ENCODE data around the gene SLC22A3.
"Not testable (repeated sequence)": the region's sequence is repeated elsewhere in the genome, so short reads cannot be mapped to it uniquely, and the experiment has no call there.

Gene SLC22A3

GRCh38 chr6:160337991-160338390 lies 10.2 kb upstream of the SLC22A3 start:
- no peak for DNase-seq

DNA sequence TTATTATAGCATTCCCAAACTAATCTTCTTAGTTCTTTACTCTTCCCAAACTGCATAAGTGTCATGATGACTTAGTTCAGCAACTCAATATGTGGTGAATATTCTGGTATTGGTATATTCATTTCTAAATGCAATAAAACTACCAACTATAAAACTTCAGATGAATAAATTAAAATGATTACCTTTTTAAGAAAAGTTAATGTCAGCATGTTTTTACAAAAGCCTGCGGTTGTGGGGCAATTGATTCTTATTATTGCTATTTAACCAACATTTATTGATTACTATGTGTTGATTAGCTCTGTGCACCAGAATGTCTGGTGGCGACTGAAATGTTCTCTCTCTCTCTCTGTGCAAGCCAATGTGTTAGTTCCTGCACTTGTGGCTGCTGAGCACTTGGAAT lies 5.0 kb upstream of the SLC22A3 start:
- no peak for DNase-seq

DNA sequence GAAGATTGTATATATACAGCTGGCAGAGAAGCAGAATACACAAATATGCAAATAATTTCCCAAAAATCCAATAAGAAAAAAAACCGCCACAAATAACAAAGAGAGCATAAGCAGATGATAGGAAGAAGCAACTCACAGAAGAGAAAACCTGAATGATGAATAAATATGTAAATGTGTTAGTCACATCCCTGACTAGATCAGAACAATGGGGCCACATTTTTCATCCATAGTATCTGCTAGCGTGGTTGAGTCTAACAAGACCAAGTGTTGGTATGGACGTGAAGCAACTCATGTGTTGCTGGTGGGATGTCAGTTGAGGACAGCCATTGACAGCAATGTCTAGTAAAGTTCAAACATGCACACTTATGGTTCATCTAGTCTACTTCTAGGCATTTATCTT lies 3.9 kb upstream of the SLC22A3 start:
- DNase-seq, result no peak

DNA sequence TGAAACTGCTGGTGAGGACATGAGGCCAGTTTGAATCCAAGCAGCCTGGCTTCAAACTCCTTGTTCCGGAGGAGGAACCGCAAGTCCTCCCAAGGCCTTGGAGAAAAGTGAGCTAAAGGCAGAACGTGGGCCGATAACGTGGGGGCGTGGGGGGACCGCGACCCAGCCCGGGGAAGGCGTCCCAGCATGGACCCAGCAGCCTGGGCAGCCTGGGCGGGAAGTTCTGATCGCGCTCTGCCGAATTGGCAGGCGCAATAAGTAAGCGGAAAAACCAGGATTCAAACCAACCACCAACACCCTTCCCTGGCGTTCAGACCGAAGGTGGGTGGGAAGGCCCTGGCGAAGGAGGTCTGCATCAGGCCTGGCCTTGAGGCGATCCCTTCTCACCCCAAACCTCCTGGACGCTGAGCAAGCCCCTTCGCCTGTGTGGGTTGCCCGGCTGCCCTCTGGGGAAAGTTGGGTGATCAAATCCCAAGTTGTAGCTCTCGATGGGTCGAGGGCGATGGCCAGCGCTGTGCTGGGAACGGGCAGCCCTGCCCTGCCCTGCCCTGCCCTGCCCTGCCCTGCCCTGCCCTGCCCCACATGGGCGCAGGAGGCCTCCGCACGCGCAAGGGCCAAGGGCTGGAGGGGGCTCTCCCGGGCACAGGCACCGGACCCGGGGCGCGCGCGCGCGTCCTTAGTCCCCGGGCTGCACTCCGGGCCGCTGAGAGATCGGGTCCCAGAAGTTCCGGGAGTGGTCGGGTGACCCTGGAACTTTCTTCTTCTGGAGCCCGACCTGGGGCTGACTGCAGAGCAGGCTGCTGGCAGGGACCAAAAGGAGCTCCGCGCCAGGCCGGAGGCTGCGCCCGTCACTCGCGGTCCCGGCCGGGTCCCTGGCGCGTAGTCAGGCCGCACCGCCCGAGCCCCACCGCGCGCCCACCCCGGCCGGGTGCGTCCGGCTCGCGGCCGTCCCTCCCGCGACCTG lies 637 bp upstream of the SLC22A3 start:
- DNase-seq, result no peak

GRCh38 chr6:160349020-160349441 lies 853 bp downstream of the SLC22A3 start:
- no peak for DNase-seq

DNA sequence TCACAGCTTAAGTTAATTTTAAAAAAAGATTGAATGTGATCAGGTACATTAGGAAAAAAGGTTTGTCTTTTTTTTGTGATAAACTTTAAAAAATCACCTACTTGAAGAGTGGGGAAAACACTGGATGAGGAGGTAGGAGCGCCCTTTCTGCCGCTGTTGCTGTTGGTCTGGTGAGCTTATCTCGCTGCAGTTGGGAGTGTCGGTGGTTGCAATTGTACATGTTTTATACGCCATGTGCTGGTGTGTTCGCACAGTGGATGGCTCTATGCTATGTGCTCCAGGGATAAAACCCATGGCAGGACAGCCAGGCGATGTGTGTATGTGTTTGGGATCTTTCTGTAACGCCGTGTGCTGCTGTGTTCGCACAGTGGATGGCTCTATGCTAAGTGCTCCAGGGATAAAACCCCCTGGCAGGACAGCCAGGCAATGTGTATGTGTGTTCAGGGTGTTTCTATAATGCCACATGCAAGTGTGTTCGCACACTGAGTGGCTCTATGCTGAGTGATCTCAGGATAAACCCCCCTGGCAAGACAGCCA lies 1.7 kb downstream of the SLC22A3 start:
- DNase-seq, result no peak

GRCh38 chr6:160353950-160354496 lies 5.8 kb downstream of the SLC22A3 start:
- no peak for DNase-seq

DNA sequence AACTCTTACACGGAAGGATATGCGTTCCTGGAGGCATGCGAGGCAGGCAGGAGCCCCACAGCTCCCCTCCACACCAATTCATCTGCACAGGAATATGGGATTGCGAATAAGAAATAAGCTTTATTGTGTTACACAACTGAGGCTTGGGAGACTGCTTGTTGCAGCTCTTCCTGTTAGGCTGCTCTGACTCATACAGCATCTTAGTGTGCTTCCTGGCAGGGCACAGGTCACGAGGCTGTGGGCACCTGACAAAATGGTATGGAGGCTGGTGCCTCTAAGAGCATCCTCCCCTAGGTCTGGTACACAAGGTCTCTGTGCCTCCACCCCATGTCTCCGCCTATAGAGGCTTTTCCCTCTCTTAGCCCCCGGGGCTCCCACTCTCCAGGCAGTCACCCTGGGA lies 6.8 kb downstream of the SLC22A3 start:
- DNase-seq, result no peak

DNA sequence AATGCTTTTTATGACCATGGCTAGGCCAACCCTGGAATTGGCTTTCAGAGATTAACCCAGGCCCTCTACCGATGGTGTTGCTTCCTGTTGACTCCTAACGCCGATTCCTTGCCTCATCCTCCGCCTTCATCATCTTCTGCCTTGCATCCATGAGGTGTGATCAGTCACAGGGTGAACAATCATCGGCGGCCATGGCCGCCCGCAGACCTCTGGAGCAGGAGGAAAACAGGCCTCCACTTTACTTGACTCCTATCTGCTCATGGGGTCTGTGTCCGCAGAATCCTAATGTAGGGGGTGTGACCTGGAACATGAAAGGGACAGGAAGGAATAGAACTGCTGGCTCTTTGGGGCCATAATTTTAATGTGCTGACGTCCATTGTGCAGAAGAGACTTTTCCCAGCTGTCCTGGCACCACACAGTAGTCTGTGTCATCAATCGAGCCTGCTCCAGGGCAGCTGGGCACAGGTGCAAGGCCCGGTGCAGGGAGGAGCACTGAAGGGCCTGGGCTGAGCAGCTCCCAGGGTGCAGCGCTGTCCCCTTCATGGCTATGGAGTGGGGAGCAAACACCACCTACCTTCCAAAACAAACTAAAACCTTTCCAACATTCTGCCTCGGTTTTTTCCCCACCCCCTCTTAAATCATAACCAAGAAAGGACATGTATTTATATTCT lies 8.0 kb downstream of the SLC22A3 start:
- DNase-seq, result no peak

DNA sequence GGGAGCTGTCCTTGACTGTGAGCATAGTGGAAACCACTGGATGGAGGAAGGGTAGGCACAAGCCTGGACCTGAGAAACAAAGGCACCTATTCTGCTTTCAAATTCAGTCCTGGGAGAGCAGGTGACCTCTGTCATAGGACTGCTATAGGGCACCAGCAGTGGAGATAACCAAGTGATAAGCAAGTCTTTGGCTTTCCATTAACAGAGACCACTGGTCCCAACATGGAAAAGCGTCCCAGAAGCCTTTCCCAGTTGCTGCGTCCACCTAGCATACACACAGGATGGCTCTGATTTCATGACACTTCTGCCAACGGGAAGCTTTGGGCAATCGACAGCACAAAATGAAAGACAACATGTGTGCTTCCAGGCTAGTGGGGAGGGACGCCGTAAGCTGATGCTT lies 8.9 kb downstream of the SLC22A3 start:
- no peak for DNase-seq

DNA sequence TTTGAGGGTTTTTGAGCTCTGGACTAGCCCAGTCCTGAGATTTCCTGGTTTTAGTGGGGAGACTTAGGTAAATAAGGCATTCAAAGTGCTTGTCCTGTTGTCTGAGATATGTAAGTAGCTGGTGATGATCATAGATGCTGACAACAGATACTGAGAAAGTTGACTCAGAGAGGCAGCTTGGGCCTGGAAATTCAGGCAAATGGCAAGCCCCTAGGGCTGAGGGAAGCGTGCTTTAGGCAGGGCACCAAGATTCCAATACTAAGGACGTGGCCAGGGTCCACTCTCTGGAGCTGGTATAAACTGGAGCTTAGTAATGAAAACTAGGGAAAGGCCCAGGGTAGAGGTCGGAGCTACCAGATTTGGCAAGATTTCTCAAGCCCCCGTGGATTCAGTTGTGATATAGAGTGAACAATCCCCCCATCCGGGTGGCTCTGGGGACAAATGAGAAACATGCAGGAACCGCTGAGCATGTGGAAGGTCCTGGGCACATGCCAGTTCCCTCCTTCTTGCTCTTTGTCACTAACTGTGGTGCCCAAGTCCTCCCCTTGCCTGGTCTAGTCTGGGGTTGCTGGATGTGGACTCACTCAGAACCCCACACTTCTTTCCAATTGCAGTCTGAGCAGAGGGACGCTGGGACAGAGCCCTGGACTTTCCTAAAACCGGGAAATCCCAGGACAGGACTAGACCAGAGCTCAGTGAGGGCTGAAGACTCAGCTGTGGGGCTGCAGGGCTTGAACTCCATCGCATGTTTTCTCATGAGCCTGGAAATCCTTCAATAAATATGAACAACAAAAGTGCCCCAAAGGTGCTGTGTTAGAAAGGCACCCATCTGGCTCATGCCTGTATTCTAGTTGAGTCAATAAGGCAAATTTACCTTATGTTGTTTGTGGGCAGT lies 10.3 kb downstream of the SLC22A3 start:
- DNase-seq, result no peak

GRCh38 chr6:160360955-160361354 lies 12.8 kb downstream of the SLC22A3 start:
- DNase-seq, result no peak

DNA sequence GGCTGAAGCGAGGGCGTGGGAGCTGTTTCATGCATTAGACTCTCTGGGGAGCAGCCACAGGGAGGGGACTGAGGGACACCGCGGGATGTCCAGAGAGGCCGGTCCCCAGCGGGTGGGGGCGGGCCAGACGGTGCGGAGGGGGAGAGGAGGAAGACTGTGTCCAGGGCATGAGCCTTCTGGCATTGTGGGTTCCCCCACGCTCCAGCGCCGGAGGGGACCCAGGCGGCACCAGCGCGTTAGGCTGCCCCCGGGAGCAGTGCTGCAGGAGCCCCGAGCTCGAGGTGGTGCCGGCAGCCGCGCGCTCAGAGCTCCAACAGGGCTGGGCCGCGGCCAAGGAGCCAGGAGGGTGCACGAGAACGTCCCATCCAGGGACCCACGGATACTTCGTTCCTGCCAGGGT lies 14.4 kb downstream of the SLC22A3 start:
- DNase-seq, result no peak

DNA sequence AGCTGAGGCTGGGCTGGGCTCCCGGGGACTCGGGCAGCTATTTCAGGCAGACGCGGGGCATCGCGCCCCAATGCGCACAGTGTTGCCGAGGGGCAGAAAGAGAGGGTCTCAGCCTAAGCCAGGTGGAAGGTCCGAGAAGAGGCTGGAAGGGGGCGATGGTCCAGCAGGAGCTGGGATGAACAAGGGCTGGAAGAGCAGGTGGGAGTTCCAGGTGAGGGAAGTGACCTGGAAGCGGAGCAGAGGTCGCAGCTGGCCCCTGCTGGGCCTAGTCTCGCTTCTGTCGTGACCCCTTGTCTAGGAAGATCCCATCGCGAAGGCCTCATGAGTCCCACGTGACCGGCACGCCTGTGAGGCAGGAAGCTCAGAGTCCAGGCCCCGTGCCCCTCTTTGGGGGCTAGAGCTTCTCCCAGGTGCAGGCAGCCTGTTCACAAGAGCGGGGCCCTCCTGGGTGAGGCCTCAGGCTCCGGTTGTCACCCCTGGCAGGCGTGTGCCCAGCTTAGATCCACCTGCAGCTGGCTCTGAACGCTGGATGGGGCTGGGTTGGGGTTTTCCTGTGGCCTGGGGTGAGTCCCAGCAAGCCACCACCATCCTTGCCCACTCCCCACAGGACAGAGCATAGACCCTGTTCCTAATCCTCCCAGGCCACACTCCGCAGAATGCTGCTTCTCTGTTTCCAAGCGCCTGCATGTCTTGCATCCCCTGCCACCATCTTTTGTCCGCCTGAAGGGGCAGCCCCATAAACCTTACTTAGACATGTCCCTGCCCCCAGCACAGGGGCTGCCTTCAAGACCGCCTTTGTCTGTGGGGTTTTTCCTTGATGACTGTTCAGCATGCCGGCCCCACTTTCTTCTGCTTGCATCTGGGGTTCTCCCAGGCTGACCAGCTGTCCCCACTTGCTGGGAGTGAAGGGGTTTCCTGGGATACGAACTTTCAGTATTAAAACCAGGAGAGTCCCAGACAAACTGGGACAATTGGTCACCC lies 15.1 kb downstream of the SLC22A3 start:
- DNase-seq, result no peak

- no peak for DNase-seq
These were observed 16.9 kb downstream of the SLC22A3 start for GRCh38 chr6:160365117-160365516.

GRCh38 chr6:160367798-160368547 lies 19.8 kb downstream of the SLC22A3 start:
- no peak for DNase-seq

DNA sequence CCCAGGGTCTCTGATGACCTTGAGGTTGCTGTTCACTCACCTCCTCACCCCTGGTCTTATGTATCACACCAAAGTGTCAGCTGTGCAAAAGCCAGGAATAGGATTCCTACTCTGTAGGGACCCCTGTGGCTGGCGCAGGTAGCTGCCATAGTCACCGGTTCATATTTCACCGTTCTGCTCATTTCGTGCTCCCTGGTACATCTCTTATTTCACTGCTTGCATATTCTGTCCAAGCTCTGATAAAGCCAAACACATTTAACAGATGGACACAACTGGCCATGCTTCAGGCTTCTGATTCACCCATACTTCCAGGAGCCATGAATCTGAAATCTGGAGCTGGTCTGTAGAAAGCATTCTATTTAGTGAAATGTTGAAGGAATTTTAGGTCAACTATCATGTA lies 20.5 kb downstream of the SLC22A3 start:
- no peak for DNase-seq

DNA sequence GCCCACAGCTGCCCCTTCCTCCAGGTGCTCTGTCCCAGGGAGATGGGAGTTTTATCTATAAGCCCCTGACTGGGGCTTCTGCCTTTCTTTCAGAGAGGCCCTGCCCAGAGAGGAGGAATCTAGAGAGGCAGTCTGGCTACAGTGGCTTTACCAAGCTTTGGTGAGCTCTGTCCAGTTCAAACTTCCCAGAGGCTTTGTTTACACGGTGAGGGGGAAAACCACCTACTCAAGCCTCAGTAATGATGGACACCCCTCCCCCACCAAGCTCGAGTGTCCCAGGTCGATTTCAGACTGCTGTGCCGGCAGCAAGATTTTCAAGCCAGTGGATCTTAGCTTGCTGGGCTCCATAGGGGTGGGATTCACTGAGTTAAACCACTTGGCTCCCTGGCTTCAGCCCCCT lies 25.4 kb downstream of the SLC22A3 start:
- DNase-seq, result not testable (repeated sequence)

- no peak for DNase-seq
These were observed 26.8 kb downstream of the SLC22A3 start for GRCh38 chr6:160374836-160375560.

- DNase-seq, result no peak
These were observed 27.4 kb downstream of the SLC22A3 start for GRCh38 chr6:160375561-160375949.
